Activated B cell treated with CpG ODN at 0.5 μM for 24 hours (primary cell): ENCODE data around the gene MYH9. TPM values are rescaled to one million over a fixed set of nuclear protein-coding genes. Genes with fewer than 3 reads are reported as not detected.
A peak's percentile ranks its signal among the peaks of the same experiment; 100 is the strongest.

ENCODE experiments used
- ATAC-seq: fragments of 200-7000 bp; cut with Tn5 transposase; one replicate; pipeline ENCODE4 v1.10.0; 2021; ENCODE audit warnings: low read depth, mild to moderate bottlenecking, moderate library complexity
- CTCF ChIA-PET: fragments of 350-600 bp; sonication (Branson Sonifier 250); formaldehyde crosslinking; loops from one replicate; lab custom pipeline; 2021; ENCODE audit warnings: antibody characterized with exemption; lab: Charles Lee
- POLR2A ChIA-PET: fragments of 350-600 bp; sonication (Branson Sonifier 250); formaldehyde crosslinking; loops from one replicate; lab custom pipeline; 2021; ENCODE audit warnings: antibody characterized with exemption; lab: Charles Lee
- DNase-seq: peaks from one replicate; pipeline ENCODE4 v3.0.0; 2022
- H3K27ac Mint-ChIP-seq: one replicate; pipeline ENCODE4 v1.8.0; 2020; ENCODE audit warnings: mixed read lengths
- H3K27me3 Mint-ChIP-seq: one replicate; pipeline ENCODE4 v1.8.0; 2021; ENCODE audit warnings: mixed read lengths
- H3K36me3 Mint-ChIP-seq: one replicate; pipeline ENCODE4 v1.8.0; 2021; ENCODE audit warnings: low read depth, mixed read lengths
- H3K4me1 Mint-ChIP-seq: one replicate; pipeline ENCODE4 v1.8.0; 2021; ENCODE audit warnings: mixed read lengths
- H3K4me3 Mint-ChIP-seq: one replicate; pipeline ENCODE4 v1.8.0; 2020; ENCODE audit warnings: mild to moderate bottlenecking, mixed read lengths
- H3K9me3 Mint-ChIP-seq: one replicate; pipeline ENCODE4 v1.8.0; 2020; ENCODE audit warnings: mixed read lengths
- intact Hi-C: fragments of 100-400 bp; cut with micrococcal nuclease; formaldehyde crosslinking; loops from one replicate; pipeline ENCODE4 v1.15.1; 2024
- total RNA-seq: library from RNA; stranded (reverse); gene quantifications from 2 replicates; pipeline ENCODE4 v1.2.3, GENCODE V29; 2022
- TF ChIP-seq, protein P1 (sequence below): fragments of 200-600 bp; IDR thresholded peaks from one replicate; pipeline ENCODE4 v1.8.0; 2022; ENCODE audit warnings: antibody characterized with exemption, mild to moderate bottlenecking

MYH9 gene
- total RNA-seq, 1 donor from 2014 or later: 714 TPM

DNA sequence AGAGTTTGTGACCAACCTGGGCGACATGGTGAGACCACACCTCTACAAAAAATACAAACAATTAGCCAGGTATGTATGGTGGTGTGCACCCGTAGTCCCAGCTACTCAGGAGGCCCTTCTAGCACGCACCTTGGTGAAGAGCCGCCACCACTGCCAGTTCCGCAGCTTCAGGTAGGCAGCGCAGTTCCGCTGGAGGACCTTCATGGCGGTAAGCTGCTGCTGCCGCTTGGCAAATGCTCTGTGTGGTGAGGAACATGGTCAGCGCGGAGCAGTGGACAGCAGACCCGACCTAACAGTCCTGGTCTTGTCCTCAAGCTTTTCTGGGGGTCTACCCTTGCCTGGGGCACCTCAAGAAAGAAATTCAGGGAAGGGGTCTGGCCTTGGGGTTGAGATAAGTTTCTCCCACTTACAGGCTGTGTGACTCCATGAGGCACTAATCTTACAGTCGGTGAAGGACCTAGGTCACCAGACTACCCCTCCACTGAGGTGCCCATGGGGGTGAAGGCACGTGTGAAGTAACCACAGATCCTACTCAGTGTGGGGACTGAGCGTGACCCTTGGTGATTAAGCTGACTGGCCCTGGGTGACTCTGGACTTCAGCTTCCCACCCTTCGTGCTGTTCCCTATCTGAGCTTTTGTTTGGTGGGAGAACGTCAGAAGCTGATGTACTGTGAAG lies 85.2 kb downstream of the MYH9 start:
- H3K27ac Mint-ChIP-seq: no peak overlapping the region
- no peaks in the 10 kb centered on the region for H3K27me3 Mint-ChIP-seq
- DNase-seq: no peak
- H3K4me1 Mint-ChIP-seq: peaks cover 7% of the 10 kb centered on the region
- H3K36me3 Mint-ChIP-seq: peaks cover 95% of the 10 kb centered on the region
- H3K9me3 Mint-ChIP-seq: no peaks in the 10 kb centered on the region
- no peak overlapping the region for H3K4me3 Mint-ChIP-seq
- intact Hi-C loops: no loop called here
- ChIA-PET CTCF (interaction anchor here (0.6 to 10.0 kb wide), 11 partner anchors 9 to 670 kb away, joined by 3 to 144 read pairs (median 9); no protein-coding TSS in a partner anchor), POLR2A (interaction anchor here (0.6 to 4.8 kb wide), 5 partner anchors 25 to 168 kb away, joined by 3 to 20 read pairs (median 9); partner anchors contain the start of gene MYH9)
- TF ChIP-seq, protein P1, sequence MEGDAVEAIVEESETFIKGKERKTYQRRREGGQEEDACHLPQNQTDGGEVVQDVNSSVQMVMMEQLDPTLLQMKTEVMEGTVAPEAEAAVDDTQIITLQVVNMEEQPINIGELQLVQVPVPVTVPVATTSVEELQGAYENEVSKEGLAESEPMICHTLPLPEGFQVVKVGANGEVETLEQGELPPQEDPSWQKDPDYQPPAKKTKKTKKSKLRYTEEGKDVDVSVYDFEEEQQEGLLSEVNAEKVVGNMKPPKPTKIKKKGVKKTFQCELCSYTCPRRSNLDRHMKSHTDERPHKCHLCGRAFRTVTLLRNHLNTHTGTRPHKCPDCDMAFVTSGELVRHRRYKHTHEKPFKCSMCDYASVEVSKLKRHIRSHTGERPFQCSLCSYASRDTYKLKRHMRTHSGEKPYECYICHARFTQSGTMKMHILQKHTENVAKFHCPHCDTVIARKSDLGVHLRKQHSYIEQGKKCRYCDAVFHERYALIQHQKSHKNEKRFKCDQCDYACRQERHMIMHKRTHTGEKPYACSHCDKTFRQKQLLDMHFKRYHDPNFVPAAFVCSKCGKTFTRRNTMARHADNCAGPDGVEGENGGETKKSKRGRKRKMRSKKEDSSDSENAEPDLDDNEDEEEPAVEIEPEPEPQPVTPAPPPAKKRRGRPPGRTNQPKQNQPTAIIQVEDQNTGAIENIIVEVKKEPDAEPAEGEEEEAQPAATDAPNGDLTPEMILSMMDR: no peak
- ATAC-seq: no peak

DNA sequence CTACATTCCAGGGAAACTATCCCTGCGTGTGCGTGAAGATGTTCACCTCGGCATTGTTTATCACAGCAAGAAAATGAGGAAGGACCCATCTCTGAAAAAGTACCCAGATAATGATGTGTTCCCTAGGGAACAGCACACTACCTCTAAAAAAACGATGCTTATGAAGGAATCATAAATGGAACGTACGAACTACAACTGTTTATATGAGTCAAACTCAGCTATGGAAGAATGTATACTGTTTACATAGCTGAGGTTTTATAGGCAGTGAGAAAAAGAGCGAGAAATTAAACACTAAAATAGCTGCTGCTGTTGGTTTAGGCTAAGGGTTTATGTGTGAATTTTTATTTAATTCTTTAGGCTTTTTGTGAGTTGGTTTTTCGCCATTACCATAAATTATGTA lies 85.9 kb downstream of the MYH9 start:
- Mint-ChIP-seq H3K36me3 (peaks cover 95% of the 10 kb centered on the region), H3K9me3 (no peaks in the 10 kb centered on the region), H3K27ac (peak overlapping the region; percentile 21), H3K4me1 (peaks cover 7% of the 10 kb centered on the region), H3K27me3 (no peaks in the 10 kb centered on the region), H3K4me3 (no peak overlapping the region)
- peak; percentile 19 for ATAC-seq
- POLR2A ChIA-PET: interaction anchor here (1.0 to 4.8 kb wide), 4 partner anchors 26 to 169 kb away, joined by 3 to 20 read pairs (median 10); partner anchors contain the start of gene MYH9
- CTCF ChIA-PET: interaction anchor here (0.6 to 10.0 kb wide), 20 partner anchors 9 to 205 kb away, joined by 3 to 144 read pairs (median 6); no protein-coding TSS in a partner anchor
- DNase-seq: no peak
- intact Hi-C loops: loop anchor here (1.0 kb wide), 4 partner anchors 86 to 184 kb away; no protein-coding TSS in a partner anchor
- TF ChIP-seq, protein P1: no peak

DNA sequence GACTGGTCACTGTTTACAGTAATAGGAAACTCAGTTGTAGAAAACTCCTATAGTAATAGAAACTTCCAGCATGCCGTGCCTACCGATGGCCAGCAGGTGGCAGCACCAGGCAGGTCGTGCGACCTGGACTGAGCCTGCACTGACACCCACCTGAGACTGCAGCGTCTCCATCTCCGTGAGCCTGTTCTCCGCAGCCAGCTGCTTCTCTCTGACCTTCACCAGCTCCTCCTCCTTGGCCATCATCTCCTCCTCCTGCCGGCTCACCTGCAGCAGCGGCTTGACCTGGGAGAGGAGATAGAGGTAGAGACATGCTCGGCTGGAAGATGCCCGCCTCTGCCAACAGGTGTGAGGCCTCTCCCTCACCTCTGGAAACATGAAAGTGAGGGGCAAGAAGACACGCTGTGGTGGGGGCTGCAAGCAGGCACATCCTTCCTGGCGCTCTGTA lies 86.4 kb downstream of the MYH9 start:
- ATAC-seq (peak; percentile 89), DNase-seq (peak; percentile 74)
- POLR2A ChIA-PET: interaction anchor here (1.0 to 4.8 kb wide), 6 partner anchors 26 to 181 kb away, joined by 3 to 20 read pairs (median 7); partner anchors contain the start of gene MYH9
- Mint-ChIP-seq H3K27ac (peak overlapping the region; percentile 21), H3K27me3 (no peaks in the 10 kb centered on the region), H3K9me3 (no peaks in the 10 kb centered on the region), H3K36me3 (peaks cover 95% of the 10 kb centered on the region), H3K4me1 (peaks cover 7% of the 10 kb centered on the region), H3K4me3 (no peak overlapping the region)
- TF ChIP-seq, protein P1: peak; percentile 70
- CTCF ChIA-PET: interaction anchor here (0.6 to 10.0 kb wide), 27 partner anchors 8 to 221 kb away, joined by 3 to 144 read pairs (median 5); no protein-coding TSS in a partner anchor
- intact Hi-C loops: loop anchor here (1.0 kb wide), 4 partner anchors 87 to 185 kb away; no protein-coding TSS in a partner anchor

DNA sequence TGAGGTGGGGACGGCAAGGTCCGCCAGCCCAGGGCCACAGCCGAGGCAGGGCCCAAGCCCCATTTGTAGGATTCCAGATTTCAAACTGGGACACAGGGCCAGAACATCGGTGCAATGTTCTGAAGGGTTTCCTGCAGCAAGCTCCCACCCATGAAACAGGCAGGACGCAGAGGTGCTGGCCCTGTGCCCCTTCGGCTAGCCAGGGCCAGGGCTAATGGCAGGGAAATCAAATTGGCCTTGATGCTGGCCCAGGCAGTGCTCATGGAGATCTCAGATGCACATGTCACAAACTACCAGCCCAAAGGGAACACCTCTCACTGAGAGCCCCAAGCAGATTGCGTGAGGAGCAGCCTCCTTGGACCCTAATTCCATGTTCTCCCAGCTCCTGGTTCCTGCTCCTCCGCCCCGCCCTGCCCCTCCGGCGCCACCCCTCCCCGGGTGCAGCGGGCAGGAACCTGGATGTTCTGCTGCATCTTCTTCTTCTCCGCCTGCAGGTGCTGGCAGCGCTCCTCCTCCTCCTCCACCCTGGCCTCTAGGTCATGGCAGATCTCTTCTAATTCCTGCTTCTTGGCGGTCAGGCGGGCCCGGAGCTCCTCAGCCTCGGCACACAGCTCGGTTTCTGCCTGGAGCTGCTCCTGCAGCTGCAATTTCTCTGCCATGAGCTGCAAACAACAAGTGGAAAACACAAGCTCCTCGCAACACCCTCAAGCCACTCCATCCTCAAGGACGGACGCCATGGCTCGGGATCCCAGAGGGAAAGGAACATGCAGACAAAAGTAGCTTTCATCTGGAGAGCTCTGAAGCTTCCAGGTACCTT lies 87.2 kb downstream of the MYH9 start:
- Mint-ChIP-seq H3K9me3 (no peaks in the 10 kb centered on the region), H3K4me3 (no peak overlapping the region), H3K27ac (no peak overlapping the region), H3K4me1 (peaks cover 7% of the 10 kb centered on the region), H3K27me3 (no peaks in the 10 kb centered on the region), H3K36me3 (peaks cover 95% of the 10 kb centered on the region)
- CTCF ChIA-PET: interaction anchor here (0.6 to 10.0 kb wide), 27 partner anchors 7 to 221 kb away, joined by 3 to 144 read pairs (median 5); no protein-coding TSS in a partner anchor
- POLR2A ChIA-PET: interaction anchor here (1.0 to 4.8 kb wide), 5 partner anchors 27 to 182 kb away, joined by 3 to 20 read pairs (median 9); partner anchors contain the start of gene MYH9
- TF ChIP-seq, protein P1: no peak
- ATAC-seq: no peak
- DNase-seq: no peak
- intact Hi-C loops: loop anchor here (1.0 kb wide), 4 partner anchors 88 to 186 kb away; no protein-coding TSS in a partner anchor
